HG02759 (cell line): Measurements from ENCODE around the gene AQP12A.

Source experiments
- ATAC-seq: cut with Tn5 transposase; IDR thresholded peaks from one replicate; pipeline ENCODE4 v1.9.1; 2021; ENCODE audit warnings: mild to moderate bottlenecking, moderate library complexity; ENCODE audit not compliant: unreplicated experiment

Gene AQP12A

DNA sequence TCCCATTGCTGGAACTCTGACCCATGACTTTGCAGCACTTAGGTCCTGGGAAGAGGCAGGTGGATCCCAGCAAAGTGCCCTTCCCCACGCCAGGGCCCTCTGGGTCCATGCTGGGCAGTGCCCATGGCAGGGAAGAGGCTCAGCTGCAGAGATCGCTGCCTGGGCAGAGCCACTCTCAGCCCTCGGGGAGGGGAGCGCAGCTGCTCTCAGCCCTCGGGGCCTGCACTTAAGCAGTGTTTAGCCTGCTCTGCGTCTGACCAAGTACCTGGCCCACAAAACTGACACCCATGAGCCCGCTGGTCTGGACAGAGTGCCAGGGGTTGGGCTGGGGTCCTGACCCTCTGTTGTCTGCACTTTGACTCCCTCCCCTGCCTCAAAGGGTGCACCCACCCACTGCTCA, 46.3 kb downstream of the AQP12A start:
- no peak for ATAC-seq

DNA sequence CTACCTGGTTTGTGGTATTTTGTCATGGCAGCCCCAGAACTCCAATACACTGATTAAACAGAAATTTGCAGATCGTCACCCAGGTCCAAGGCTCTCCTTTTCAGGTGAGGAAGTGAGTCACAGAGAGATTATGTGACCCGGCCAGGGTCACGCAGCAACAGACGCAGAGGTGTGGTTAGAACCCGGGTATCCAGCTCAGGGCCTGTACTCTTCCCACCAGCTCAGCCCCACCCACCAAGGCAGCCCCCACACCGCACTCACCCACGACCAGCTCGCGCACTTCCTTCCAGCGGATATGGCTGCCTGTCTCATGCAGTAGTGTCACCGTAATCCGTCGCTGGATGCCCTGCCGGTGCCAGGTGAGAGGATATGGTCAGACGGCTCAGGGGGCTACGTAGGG, 48.1 kb downstream of the AQP12A start:
- no peak for ATAC-seq

DNA sequence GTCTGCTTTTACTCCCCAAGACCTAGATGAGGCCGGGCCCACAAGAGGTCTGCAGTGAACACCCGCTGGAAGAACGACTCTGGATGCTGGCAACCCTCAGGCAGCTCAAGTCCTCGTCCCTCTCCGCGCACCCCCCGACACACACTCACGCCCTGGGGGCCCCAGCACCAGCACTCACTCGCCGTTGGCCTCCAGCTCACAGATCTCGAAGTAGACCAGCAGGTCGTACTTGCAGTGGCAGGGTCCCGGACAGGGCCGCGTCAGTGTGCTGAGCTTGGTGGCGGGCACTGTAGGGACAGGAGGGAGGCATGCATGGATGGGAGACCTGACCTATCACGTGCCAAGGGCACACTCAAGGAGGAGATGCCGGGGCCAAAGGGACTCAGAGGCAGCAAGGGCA, 49.4 kb downstream of the AQP12A start:
- no peak for ATAC-seq

DNA sequence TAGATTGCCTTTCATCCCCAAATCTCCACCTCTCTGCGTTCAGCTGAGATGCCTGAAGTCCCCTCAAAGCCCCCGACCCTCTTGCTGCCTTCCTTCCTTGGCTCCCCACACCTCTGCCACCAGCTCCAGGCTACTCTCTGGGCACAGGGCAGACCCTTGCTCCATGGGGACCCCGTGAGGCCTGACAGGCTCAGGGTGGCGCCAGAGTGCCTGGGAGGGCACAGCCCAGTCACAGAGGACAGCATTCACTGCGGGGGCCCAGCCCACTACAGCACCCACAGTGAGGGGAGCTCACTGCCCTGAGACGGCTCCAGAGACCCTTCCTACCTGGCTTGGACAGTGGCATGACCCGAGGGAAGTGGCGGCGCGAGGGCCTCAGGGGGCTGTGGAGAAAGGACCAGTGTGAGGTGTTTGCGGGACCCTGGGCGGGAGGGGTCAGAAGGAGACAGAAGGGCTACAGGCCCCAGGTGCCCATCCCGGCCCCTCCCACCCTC, 51.0 kb downstream of the AQP12A start:
- no peak for ATAC-seq

DNA sequence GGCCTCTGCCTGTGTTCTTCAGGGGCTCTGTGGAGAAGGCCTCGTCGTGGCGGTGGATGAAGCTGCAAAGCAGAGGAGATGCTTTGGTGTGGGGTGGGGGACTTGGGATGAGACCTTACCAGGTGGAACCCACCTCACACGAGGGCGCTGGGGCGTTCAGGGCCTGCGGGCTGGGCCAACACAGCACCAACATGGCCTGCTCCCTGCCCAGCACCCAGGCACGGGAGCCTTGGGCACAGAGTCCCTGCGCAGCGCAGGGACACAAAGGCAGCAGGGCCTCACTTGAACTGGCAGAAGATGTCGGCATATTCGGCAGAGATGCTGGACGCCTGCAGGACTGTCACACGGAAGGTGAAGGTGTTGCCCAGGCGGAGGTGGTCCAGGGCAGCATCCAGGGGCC, 53.8 kb downstream of the AQP12A start:
- ATAC-seq: no peak

DNA sequence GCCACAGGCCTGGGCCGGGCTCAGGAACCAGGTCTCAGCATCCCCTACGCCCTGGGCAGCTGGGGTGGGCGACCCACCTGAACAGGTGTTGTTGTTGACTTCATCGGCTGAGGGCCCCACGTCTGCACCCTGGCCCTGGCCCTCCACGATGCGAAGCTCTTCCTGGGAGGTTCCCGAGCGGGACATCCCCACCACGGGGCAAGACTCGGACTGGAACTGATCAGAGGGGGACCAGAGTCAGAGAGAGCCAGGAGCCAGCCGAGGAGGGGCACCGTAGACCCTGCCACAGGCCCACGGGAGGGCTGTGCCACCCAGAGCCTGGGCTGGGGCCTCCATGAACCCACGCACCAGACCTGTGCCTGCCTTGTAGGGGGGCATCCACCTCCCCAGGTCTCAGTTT, 54.3 kb downstream of the AQP12A start:
- ATAC-seq: no peak

DNA sequence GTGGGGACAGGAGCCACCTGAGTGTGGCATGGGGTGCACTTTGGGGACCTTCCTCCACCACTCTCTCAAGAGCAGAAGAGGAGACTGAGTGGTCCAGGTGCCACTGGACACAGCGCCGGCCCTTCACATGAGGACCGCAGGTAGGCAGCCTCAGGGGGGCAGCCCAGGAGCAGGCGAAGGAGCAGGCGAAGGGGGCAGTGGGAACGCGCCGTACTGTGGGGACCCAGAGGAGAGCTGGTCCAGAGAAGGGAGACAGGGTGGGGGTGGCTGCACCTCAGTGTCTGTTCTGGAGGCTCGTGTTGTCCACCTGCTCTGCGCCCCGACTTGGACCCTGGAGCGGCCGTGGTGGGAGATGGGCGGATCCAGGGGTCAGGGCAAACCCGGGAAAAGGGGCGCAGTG, 55.0 kb downstream of the AQP12A start:
- ATAC-seq: no peak

DNA sequence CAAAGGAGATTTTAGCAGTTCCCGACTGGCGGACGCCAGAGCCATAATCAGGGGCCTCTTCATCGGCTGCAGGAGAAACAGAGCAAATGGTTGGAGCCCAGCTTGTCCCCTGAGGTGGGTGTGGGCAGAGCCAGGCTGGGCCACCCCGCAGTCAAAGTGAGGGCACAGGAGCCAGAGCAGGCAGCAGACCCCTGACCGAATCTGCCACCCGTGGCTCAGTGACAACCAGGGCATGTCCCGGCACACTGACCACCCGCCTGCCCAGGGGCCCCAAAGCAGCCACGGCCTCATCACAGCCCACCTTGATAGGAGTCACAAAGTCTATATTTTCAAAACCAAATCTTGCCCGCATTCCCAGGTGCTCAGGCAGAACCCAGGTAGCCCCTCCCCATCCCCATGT, 55.6 kb downstream of the AQP12A start:
- no peak for ATAC-seq
